HG03571 (cell line): ENCODE results near the gene FBXO15.

Source experiments
- ATAC-seq: cut with Tn5 transposase; IDR thresholded peaks from one replicate; pipeline ENCODE4 v1.9.1; 2021; ENCODE audit not compliant: unreplicated experiment

FBXO15 gene

DNA sequence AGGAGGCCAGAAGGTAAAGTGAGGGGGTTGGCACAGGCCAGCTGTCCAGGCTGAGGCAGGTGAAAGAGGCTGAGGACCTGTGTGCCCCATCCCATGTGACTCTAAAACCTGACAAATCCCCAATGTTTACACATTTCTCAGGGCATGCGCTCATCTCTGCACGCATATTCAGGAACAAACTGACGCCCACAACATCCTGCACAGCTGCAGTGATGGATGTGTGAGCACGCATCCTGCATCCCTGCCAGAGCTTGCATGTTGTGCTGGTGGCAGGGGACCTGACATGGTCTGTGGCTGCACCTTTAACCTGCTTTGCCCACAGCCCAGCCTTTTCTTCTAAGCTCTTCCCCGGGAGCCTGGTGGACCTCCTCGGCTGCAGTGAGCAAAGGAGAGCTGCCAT, 83.1 kb downstream of the FBXO15 start:
- no peak for ATAC-seq

DNA sequence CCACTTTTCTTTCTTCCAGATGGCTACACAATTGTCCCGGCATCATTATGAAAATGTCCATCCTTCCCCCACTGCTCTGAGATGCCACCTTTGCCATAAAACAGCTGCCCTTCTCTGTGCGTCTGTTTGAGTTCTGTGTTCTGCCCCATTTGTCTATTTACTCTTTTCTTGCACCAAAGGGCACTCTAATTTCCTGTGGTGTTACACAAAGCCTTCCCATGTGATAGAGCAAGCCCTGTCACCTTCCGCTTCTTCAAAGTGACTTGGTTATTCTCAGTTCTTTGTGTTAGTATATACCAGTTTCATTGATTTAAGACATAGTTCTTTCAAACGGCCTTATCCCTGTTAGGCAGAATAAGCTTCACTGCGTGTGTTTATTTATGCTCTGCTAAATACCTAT, 84.1 kb downstream of the FBXO15 start:
- ATAC-seq: no peak

DNA sequence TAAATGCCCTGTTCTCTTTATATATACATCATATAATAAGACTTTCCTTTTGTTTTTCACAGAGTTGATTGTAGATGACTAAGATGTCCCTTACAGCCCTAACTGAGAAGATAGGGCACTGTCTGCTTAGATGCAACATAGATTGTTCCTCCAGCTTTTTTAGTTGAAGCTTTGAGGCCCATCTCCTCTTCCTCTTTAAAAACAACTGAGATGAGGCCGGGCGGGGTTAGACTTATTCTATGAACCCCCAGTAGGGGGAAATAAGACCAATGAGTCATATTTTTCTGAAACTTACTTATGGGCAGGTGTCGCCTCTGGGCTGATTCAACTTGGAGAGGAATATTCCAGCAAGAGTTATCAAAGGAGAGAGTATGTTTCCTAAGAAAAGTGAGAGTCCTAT, 84.6 kb downstream of the FBXO15 start:
- ATAC-seq: no peak

DNA sequence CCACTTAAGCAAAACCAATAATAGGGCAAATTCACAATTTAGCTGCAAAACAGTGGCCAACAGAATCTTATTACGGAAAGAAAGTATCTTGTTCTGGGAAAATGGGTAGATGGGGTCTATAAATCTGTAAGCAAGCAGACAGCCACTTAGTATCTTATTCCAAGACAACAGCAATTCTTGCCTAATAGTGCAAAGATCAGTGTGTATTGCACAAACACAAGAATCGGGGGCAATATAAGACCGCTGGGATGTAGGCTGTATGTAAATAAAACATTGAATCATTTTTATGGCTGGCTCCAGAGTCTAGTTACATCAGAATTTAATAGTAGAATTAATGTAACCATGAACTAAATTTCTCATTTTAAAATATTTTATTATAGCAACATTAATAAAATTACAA, 85.6 kb downstream of the FBXO15 start:
- ATAC-seq: no peak

DNA sequence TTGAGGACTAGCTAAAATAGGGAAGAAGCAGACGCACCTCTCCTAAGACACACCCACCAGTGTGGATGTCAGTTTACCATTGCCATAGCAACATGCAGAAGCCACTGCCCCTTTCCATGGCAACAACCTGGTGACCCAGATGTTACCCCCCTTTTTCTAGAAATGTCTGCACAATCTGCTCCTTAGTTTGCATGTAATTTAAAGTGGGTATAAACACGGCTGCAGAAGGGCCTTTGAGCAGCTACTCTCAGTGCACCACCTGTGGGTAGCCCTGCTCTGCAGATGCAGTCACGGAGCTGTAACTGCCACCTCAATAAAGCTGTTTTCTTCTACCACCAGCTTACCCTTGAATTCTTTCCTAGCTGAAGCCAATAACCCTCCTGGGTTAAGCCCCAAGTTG, 87.1 kb downstream of the FBXO15 start:
- ATAC-seq: no peak

DNA sequence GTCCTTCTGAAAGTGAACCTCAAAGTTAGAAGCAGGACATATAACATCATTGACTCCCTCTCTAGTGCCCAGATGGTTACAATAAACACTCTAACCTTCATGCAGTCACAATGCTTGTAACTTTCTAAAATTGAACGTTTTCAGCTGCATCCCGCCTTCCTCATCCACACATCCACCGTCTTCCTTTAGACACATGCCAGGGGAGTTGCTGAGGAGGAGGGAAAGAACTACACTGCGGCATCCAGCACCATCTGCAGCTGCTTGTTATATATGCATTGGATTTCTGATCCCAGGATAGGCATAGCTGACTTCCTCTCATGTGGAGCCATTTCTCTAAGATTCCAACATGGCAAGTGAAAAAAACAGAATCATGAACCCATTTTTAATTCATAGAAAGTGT, 96.8 kb downstream of the FBXO15 start:
- no peak for ATAC-seq

DNA sequence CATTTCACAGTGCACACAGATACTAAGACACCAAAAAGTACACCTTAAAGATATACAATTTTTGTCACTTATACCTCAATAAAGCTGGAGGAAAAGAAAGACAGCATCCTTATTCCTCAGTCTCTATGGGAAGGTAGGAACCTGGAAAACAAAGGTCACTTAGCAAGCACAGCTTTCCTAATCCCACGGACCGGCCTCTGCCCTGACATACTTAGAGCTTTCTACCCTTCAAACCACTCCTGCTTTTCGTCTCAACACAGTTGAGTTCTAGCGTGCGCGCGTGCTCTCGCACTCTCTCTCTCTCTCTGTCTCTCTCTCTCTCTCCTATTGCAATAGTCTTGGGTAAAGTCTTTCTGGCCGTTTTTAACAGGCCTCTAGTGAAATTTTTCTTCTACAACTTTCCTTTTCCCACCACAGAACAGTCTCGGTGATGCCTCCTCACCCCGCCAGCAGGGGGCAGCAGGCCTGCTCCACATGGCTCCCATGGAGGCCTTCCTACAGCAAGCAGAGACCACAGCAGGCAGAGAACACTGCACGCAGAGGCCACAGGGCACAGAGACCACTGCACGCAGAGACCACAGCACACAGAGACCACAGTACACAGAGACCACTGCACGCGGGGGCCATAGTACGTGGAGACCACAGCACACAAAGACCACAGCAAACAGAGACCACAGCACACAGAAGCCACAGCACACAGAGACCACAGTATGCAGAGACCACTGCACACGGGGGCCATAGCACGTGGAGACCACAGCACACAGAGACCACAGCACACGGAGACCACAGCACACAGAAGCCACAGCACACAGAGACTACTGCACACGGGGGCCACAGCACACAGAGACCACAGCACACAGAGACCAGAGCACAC, 106.9 kb downstream of the FBXO15 start:
- ATAC-seq: no peak

DNA sequence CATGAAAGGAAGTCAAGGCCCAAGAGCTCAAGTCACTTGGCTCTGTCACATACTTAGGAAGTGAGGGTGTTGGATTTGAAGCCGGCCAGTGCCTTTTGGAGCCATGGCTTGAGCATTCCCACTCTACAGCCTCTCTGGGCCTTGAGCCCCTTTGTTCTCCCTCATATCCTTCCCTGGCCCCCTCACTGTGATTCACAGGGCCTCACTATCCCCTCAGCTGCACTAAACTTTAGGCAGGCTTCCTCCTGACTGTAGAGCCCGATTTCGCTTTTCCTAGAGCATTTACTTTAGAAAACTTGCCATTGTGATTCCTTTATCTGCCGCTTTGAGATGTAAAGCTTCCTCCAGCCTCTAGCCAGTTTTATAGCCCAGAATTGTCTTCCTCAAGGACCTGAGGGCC, 107.6 kb downstream of the FBXO15 start:
- no peak for ATAC-seq

DNA sequence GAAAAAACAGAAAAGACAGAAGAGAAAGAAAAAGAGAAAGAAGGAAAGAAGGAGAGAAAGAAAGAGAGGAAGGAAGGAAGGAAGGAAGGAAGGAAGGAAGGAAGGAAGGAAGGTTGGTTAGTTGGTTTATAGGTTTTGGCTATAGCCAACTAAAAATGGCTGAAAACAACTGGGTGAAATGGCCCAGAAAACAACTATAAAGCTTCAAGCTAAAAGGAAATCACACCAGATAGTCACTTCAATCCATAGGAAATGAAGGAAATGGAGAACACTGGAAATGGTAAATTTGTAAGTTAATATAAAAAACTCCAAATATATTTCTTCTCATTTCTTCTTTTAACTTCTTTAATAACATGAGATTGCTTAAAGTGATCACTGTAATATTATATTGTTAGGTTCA, 118.5 kb downstream of the FBXO15 start:
- no peak for ATAC-seq
